CD4-positive, alpha-beta T cell (primary cell): ENCODE data around the gene DLK1. TPM values are rescaled to one million over a fixed set of nuclear protein-coding genes. Genes with fewer than 3 reads are reported as not detected.

Experiments
- ATAC-seq: fragments of 200-7000 bp; cut with Tn5 transposase; one replicate; pipeline ENCODE4 v1.10.0; 2022; ENCODE audit warnings: mild to moderate bottlenecking; ENCODE audit not compliant: poor library complexity
- CTCF ChIA-PET: fragments of 350-600 bp; sonication (Branson Sonifier 250); formaldehyde crosslinking; loops from one replicate; lab custom pipeline; 2021; ENCODE audit warnings: antibody characterized with exemption, inconsistent platforms; lab: Charles Lee
- POLR2A ChIA-PET: fragments of 350-600 bp; sonication (Branson Sonifier 250); formaldehyde crosslinking; loops from one replicate; lab custom pipeline; 2021; ENCODE audit warnings: antibody characterized with exemption, inconsistent platforms; lab: Charles Lee
- DNase-seq, 14 experiments: peaks; one replicate each; pipeline ENCODE4 v3.0.0-alpha.2; 2013 to 2020; ENCODE audit warnings: mixed read lengths in 2 of 14
- H3K27ac ChIP-seq, 2 donors: one replicate each; pipeline versions ENCODE4 v1.5.1 to v1.7.0; 2013; ENCODE audit warnings: low read length in 2 of 2, low read depth in 1 of 2, mild to moderate bottlenecking in 1 of 2
- H3K27me3 ChIP-seq, 2 experiments: 1 replicate in 1 of 2; 2 replicates in 1 of 2; pipeline versions ENCODE4 v1.6.1 to v1.7.0; 2013; ENCODE audit warnings: low read length in 2 of 2, control low read depth in 1 of 2, mild to moderate bottlenecking in 1 of 2, moderate library complexity in 1 of 2; ENCODE audit not compliant: insufficient read depth in 2 of 2, control insufficient read depth in 1 of 2
- H3K36me3 ChIP-seq: one replicate; pipeline ENCODE4 v1.6.1; 2013; ENCODE audit warnings: low read length, control low read depth; ENCODE audit not compliant: insufficient read depth
- H3K4me1 ChIP-seq: one replicate; pipeline ENCODE4 v1.6.1; 2013; ENCODE audit warnings: low read length, control low read depth; ENCODE audit not compliant: insufficient read depth
- H3K4me3 ChIP-seq: one replicate; pipeline ENCODE4 v1.5.1; 2013; ENCODE audit warnings: mild to moderate bottlenecking, low read length, moderate library complexity
- H3K9me3 ChIP-seq, 2 experiments: 1 replicate in 1 of 2; 2 replicates in 1 of 2; pipeline versions ENCODE4 v1.6.1 to v1.7.0; 2013; ENCODE audit warnings: low read length in 2 of 2, mild to moderate bottlenecking in 2 of 2, control low read depth in 1 of 2, moderate library complexity in 1 of 2; ENCODE audit not compliant: control insufficient read depth in 1 of 2, insufficient read depth in 1 of 2
- H3K27ac Mint-ChIP-seq: one replicate; pipeline ENCODE4 v1.8.0; 2020; ENCODE audit warnings: mixed read lengths
- H3K27me3 Mint-ChIP-seq: one replicate; pipeline ENCODE4 v1.8.0; 2021; ENCODE audit warnings: mixed read lengths
- H3K36me3 Mint-ChIP-seq: one replicate; pipeline ENCODE4 v1.8.0; 2021; ENCODE audit warnings: low read depth, mixed read lengths
- H3K4me1 Mint-ChIP-seq: one replicate; pipeline ENCODE4 v1.8.0; 2021; ENCODE audit warnings: low read depth, mixed read lengths
- H3K4me3 Mint-ChIP-seq: one replicate; pipeline ENCODE4 v1.8.0; 2020; ENCODE audit warnings: mild to moderate bottlenecking, mixed read lengths
- H3K9me3 Mint-ChIP-seq: one replicate; pipeline ENCODE4 v1.8.0; 2020; ENCODE audit warnings: mixed read lengths
- CTCF ChIP-seq: fragments of 200-600 bp; IDR thresholded peaks from one replicate; pipeline ENCODE4 v1.8.0; 2022; ENCODE audit warnings: antibody characterized with exemption, mild to moderate bottlenecking
- intact Hi-C, 2 experiments: fragments of 100-400 bp; cut with DNase I in 1 of 2; cut with micrococcal nuclease in 1 of 2; formaldehyde crosslinking; loops; one replicate each; pipeline versions ENCODE4 v1.15.1 to v1.9.0; 2023 to 2025; cut with DNase I, micrococcal nuclease
- total RNA-seq, 174 experiments: library from RNA in 2 of 174; stranded (reverse) in 2 of 174; gene quantifications; one replicate each; pipeline ENCODE4 v1.2.3 and lab custom pipeline; 2021 to 2026

The DLK1 gene
- total RNA-seq, 2 experiments from 2014 or later, result not detected

GRCh38 chr14:100678469-100678828 is 48.2 kb upstream of the DLK1 start:
- no peak overlapping the region for H3K27ac ChIP-seq
- Mint-ChIP-seq H3K4me3 (no peak overlapping the region), H3K36me3 (no peaks in the 10 kb centered on the region), H3K27ac (no peak overlapping the region), H3K9me3 (no peaks in the 10 kb centered on the region), H3K4me1 (no peaks in the 10 kb centered on the region), H3K27me3 (peaks cover 23% of the 10 kb centered on the region)
- no peak overlapping the region for H3K4me3 ChIP-seq
- no peak for ATAC-seq
- peaks cover 5% of the 10 kb centered on the region for H3K4me1 ChIP-seq
- POLR2A ChIA-PET, result no interaction called here
- no peak for DNase-seq
- TF ChIP-seq CTCF, result no peak
- peaks cover 11 to 16% of the 10 kb centered on the region in 2 experiments for H3K27me3 ChIP-seq
- H3K36me3 ChIP-seq, result no peaks in the 10 kb centered on the region
- H3K9me3 ChIP-seq, result no peaks in the 10 kb centered on the region
- intact Hi-C loops, result no loop called here
- CTCF ChIA-PET, result no interaction called here

- Histone ChIP-seq H3K4me3 (no peak overlapping the region), H3K27ac (no peak overlapping the region), H3K9me3 (no peaks in the 10 kb centered on the region), H3K4me1 (peaks cover 5% of the 10 kb centered on the region), H3K36me3 (no peaks in the 10 kb centered on the region), H3K27me3 (peaks cover 7 to 16% of the 10 kb centered on the region in 2 experiments)
- Mint-ChIP-seq H3K4me1 (no peaks in the 10 kb centered on the region), H3K36me3 (no peaks in the 10 kb centered on the region), H3K9me3 (no peaks in the 10 kb centered on the region), H3K4me3 (no peak overlapping the region), H3K27me3 (peaks cover 16% of the 10 kb centered on the region), H3K27ac (no peak overlapping the region)
- CTCF ChIA-PET, result no interaction called here
- POLR2A ChIA-PET, result no interaction called here
- no peak for DNase-seq
- no peak for ATAC-seq
- intact Hi-C loops, result no loop called here
- no peak for TF ChIP-seq CTCF
Measured at GRCh38 chr14:100679153-100679552, 47.5 kb upstream of the DLK1 start.

GRCh38 chr14:100679707-100680438 is 46.8 kb upstream of the DLK1 start:
- no peak overlapping the region for H3K27ac Mint-ChIP-seq
- DNase-seq, result no peak
- peaks cover 9% of the 10 kb centered on the region for H3K27me3 Mint-ChIP-seq
- ChIA-PET POLR2A (no interaction called here), CTCF (no interaction called here)
- H3K4me3 ChIP-seq, result no peak overlapping the region
- H3K36me3 ChIP-seq, result no peaks in the 10 kb centered on the region
- no peak overlapping the region for H3K27ac ChIP-seq
- intact Hi-C loops, result no loop called here
- no peaks in the 10 kb centered on the region for H3K9me3 ChIP-seq
- no peaks in the 10 kb centered on the region for H3K36me3 Mint-ChIP-seq
- H3K27me3 ChIP-seq, result peaks cover 6 to 8% of the 10 kb centered on the region in 2 experiments
- no peak for ATAC-seq
- no peak for TF ChIP-seq CTCF
- H3K4me1 Mint-ChIP-seq, result no peaks in the 10 kb centered on the region
- no peaks in the 10 kb centered on the region for H3K9me3 Mint-ChIP-seq
- H3K4me1 ChIP-seq, result peaks cover 5% of the 10 kb centered on the region
- no peak overlapping the region for H3K4me3 Mint-ChIP-seq
